ENCODE measurements around the gene ALDH8A1.

ALDH8A1 gene

DNA sequence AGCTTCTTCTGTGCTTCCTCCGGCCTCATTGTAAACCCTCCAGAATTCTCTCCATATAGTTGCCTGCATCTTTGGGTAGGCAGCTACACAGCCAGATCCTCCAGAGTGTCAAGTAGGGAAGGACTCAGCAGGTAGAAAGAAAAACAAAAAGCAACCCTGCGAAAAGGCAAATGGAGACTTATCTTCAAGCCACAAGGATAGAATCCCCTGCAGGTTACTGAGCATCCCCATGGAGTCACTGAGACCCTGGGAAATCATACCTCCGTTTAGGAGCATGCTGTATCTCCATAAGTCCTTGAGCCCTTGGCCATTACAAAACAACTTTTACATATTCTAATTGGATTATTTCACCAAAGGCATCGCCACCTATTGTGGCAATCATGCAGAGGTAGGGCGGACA lies 28.6 kb downstream of the ALDH8A1 start:
- Histone ChIP-seq H3K36me3 (ENCODE audit: low read depth) (no peaks in the 10 kb centered on the region), H3K9me3 (ENCODE audit: severe bottlenecking) (no peaks in the 10 kb centered on the region), H3K4me3 (ENCODE audit: severe bottlenecking) (no peak overlapping the region), H3K27ac (ENCODE audit: poor library complexity, severe bottlenecking) (peak overlapping the region; percentile 64), H3K4me1 (ENCODE audit: insufficient read depth, poor library complexity, severe bottlenecking) (peaks cover 22% of the 10 kb centered on the region), H3K27me3 (ENCODE audit: insufficient read depth, poor library complexity, severe bottlenecking) (no peaks in the 10 kb centered on the region)
- TF ChIP-seq CTCF (IDR thresholded peaks at IDR 0.05; ENCODE audit: poor library complexity, severe bottlenecking): no peak
- DNase-seq (ENCODE audit: low spot score) (no peak), ATAC-seq (ENCODE audit: low read depth) (no peak)

- peak overlapping the region; percentile 64 for H3K27ac ChIP-seq (ENCODE audit: poor library complexity, severe bottlenecking)
- no peak for DNase-seq (ENCODE audit: low spot score)
- TF ChIP-seq CTCF (IDR thresholded peaks at IDR 0.05; ENCODE audit: poor library complexity, severe bottlenecking): no peak
- no peaks in the 10 kb centered on the region for H3K36me3 ChIP-seq (ENCODE audit: low read depth)
- H3K27me3 ChIP-seq (ENCODE audit: insufficient read depth, poor library complexity, severe bottlenecking): no peaks in the 10 kb centered on the region
- H3K9me3 ChIP-seq (ENCODE audit: severe bottlenecking): no peaks in the 10 kb centered on the region
- ATAC-seq (ENCODE audit: low read depth): peak; percentile 79
- no peak overlapping the region for H3K4me3 ChIP-seq (ENCODE audit: severe bottlenecking)
- peaks cover 18% of the 10 kb centered on the region for H3K4me1 ChIP-seq (ENCODE audit: insufficient read depth, poor library complexity, severe bottlenecking)
Measured at GRCh38 chr6:134920422-134920821, 29.5 kb downstream of the ALDH8A1 start.

GRCh38 chr6:134918418-134918961 lies 31.4 kb downstream of the ALDH8A1 start:
- ATAC-seq (ENCODE audit: low read depth): no peak
- Histone ChIP-seq H3K27ac (ENCODE audit: poor library complexity, severe bottlenecking) (no peak overlapping the region), H3K4me1 (ENCODE audit: insufficient read depth, poor library complexity, severe bottlenecking) (peaks cover 11% of the 10 kb centered on the region), H3K27me3 (ENCODE audit: insufficient read depth, poor library complexity, severe bottlenecking) (no peaks in the 10 kb centered on the region), H3K36me3 (ENCODE audit: low read depth) (no peaks in the 10 kb centered on the region), H3K4me3 (ENCODE audit: severe bottlenecking) (no peak overlapping the region), H3K9me3 (ENCODE audit: severe bottlenecking) (no peaks in the 10 kb centered on the region)
- DNase-seq (ENCODE audit: low spot score): no peak
- TF ChIP-seq CTCF (IDR thresholded peaks at IDR 0.05; ENCODE audit: poor library complexity, severe bottlenecking): no peak

- DNase-seq (ENCODE audit: low spot score) (peak; percentile 75), ATAC-seq (ENCODE audit: low read depth) (peak; percentile 58)
Measured at GRCh38 chr6:134911547-134911946, 38.4 kb downstream of the ALDH8A1 start.

More at GRCh38 chr6:134911547-134911946, 38.4 kb downstream of the ALDH8A1 start:
- no peak overlapping the region for H3K4me3 ChIP-seq (ENCODE audit: severe bottlenecking)
- H3K27ac ChIP-seq (ENCODE audit: poor library complexity, severe bottlenecking): peak overlapping the region; percentile 98
- H3K9me3 ChIP-seq (ENCODE audit: severe bottlenecking): peaks cover 2% of the 10 kb centered on the region
- no peaks in the 10 kb centered on the region for H3K36me3 ChIP-seq (ENCODE audit: low read depth)
- H3K4me1 ChIP-seq (ENCODE audit: insufficient read depth, poor library complexity, severe bottlenecking): peaks cover 40% of the 10 kb centered on the region
- TF ChIP-seq CTCF (IDR thresholded peaks at IDR 0.05; ENCODE audit: poor library complexity, severe bottlenecking): no peak
- H3K27me3 ChIP-seq (ENCODE audit: insufficient read depth, poor library complexity, severe bottlenecking): no peaks in the 10 kb centered on the region

Measured in RWPE2 (cell line).